Panc1 (cell line): ENCODE measurements around the gene NT5DC3. TPM values are rescaled to one million over a fixed set of nuclear protein-coding genes. Genes with fewer than 3 reads are reported as not detected.

Source experiments
- ATAC-seq: fragments of 200-7000 bp; cut with Tn5 transposase; 2 replicates; pipeline ENCODE4 v1.9.1; 2020; ENCODE audit warnings: mild to moderate bottlenecking, moderate library complexity
- BruUV-seq: library from RNA; stranded (reverse); fragments of 400-500 nt; replicated peaks from 2 replicates; lab custom pipeline; 2021; lab: Mats Ljungman, UMichigan
- CTCF ChIA-PET: fragments of 300-600 bp; sonication (Branson Sonifier 250); formaldehyde crosslinking; loops from one replicate; lab custom pipeline; 2022; ENCODE audit warnings: antibody characterized with exemption; lab: Charles Lee
- POLR2A ChIA-PET: fragments of 300-600 bp; sonication (Branson Sonifier 250); formaldehyde crosslinking; loops from one replicate; lab custom pipeline; 2022; ENCODE audit warnings: antibody characterized with exemption; lab: Charles Lee
- DNase-seq: peaks from one replicate; pipeline ENCODE4 v3.0.0-alpha.2; 2010; ENCODE audit warnings: low read depth, low spot score
- H3K27ac ChIP-seq: 2 replicates; pipeline ENCODE4 v1.5.1; 2011; ENCODE audit warnings: mild to moderate bottlenecking, low read length, inconsistent platforms
- H3K27me3 ChIP-seq: fragments of 200-500 bp; sonication (Bioruptor generic); 2 replicates; pipeline ENCODE4 v1.6.0; 2014; ENCODE audit warnings: low read length, inconsistent platforms; ENCODE audit not compliant: control insufficient read depth, insufficient read depth
- H3K36me3 ChIP-seq: fragments of 200-500 bp; sonication (Bioruptor generic); 2 replicates; pipeline ENCODE4 v1.5.1; 2014; ENCODE audit warnings: inconsistent platforms, mild to moderate bottlenecking, low read length, moderate library complexity; ENCODE audit not compliant: control insufficient read depth, insufficient read depth
- H3K4me1 ChIP-seq: 2 replicates; pipeline ENCODE4 v1.5.1; 2011; ENCODE audit warnings: inconsistent platforms, mild to moderate bottlenecking, low read length, moderate library complexity; ENCODE audit not compliant: control insufficient read depth, insufficient read depth
- H3K4me3 ChIP-seq, 2 experiments: 2 replicates each; pipeline ENCODE4 v1.5.1; 2011 to 2012; ENCODE audit warnings: low read depth in 2 of 2, low read length in 2 of 2, mild to moderate bottlenecking in 2 of 2, inconsistent platforms in 1 of 2, moderate library complexity in 1 of 2
- H3K9me3 ChIP-seq: fragments of 200-500 bp; sonication (Bioruptor generic); 2 replicates; pipeline ENCODE4 v1.5.1; 2014; ENCODE audit warnings: low read depth, mild to moderate bottlenecking, inconsistent platforms, low read length, moderate library complexity; ENCODE audit not compliant: control insufficient read depth, insufficient read depth
- CTCF ChIP-seq: fragments of 450-650 bp; IDR thresholded peaks from 2 replicates; pipeline ENCODE4 v1.5.1; 2017; ENCODE audit warnings: mild to moderate bottlenecking
- POLR2AphosphoS5 ChIP-seq: IDR thresholded peaks from 2 replicates; pipeline ENCODE4 v1.6.1; 2012; ENCODE audit warnings: mild to moderate bottlenecking, low read depth, low read length, moderate library complexity
- SIN3A ChIP-seq: IDR thresholded peaks from 2 replicates; pipeline ENCODE4 v1.6.1; 2012; ENCODE audit warnings: low read depth, mild to moderate bottlenecking, low read length, moderate library complexity, borderline replicate concordance; ENCODE audit not compliant: insufficient read depth
- TCF7L2 ChIP-seq: IDR thresholded peaks from 2 replicates; pipeline ENCODE4 v1.6.1; 2011; ENCODE audit warnings: mild to moderate bottlenecking, low read depth, low read length, inconsistent platforms
- in situ Hi-C: cut with HindIII; loops from 2 replicates; pipeline ENCODE4 v1.10.0; 2016; ENCODE audit warnings: low sequenced_read_pairs, low pct_unique_long_range_greater_than_20kb
- intact Hi-C: fragments of 100-400 bp; cut with micrococcal nuclease; formaldehyde crosslinking; loops from one replicate; pipeline ENCODE4 v1.10.0; 2022; ENCODE audit not compliant: unreplicated experiment
- total RNA-seq: library from RNA; stranded (reverse); gene quantifications from one replicate; pipeline ENCODE4 v1.2.1, GENCODE V29; 2021; ENCODE audit not compliant: unreplicated experiment
- TF ChIP-seq, protein P1 (sequence below), 2 experiments: IDR thresholded peaks; 2 replicates each; pipeline ENCODE4 v1.6.1; 2011 to 2012; ENCODE audit warnings: low read depth in 2 of 2, control low read depth in 1 of 2, low read length in 1 of 2, mild to moderate bottlenecking in 1 of 2, moderate library complexity in 1 of 2; ENCODE audit not compliant: insufficient read depth in 1 of 2

NT5DC3 gene
- total RNA-seq, 1 experiment from 2014 or later, result 24.9 TPM

DNA sequence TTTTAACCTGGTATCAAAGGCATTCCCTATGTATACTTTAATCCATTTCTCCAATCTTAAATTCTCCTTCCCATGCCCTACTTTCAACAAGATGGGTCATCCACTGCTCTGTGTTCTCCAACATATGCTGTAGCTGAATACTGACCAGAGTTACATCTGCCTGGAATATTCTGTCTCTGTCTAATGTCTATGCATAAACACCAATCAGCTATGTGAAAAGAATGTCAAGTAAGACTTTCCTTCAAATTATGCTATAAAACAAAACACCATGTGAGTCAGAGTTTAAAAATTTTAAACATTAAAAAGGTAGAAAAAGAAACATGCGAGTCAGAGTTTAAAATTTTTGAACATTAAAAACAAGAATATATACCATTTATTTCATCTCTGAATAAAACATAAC is 19.3 kb downstream of the NT5DC3 start:
- BruUV-seq, result no TSS peak
- Histone ChIP-seq H3K9me3 (no peaks in the 10 kb centered on the region), H3K36me3 (no peaks in the 10 kb centered on the region; the same call in 1 of the 2 replicates), H3K27ac (no peak overlapping the region), H3K27me3 (no peaks in the 10 kb centered on the region), H3K4me1 (peaks cover 3% of the 10 kb centered on the region), H3K4me3 (no peak overlapping the region)
- TF ChIP-seq POLR2AphosphoS5, result no peak
- TF ChIP-seq CTCF, result no peak
- no peak for TF ChIP-seq SIN3A
- TF ChIP-seq, protein P1, sequence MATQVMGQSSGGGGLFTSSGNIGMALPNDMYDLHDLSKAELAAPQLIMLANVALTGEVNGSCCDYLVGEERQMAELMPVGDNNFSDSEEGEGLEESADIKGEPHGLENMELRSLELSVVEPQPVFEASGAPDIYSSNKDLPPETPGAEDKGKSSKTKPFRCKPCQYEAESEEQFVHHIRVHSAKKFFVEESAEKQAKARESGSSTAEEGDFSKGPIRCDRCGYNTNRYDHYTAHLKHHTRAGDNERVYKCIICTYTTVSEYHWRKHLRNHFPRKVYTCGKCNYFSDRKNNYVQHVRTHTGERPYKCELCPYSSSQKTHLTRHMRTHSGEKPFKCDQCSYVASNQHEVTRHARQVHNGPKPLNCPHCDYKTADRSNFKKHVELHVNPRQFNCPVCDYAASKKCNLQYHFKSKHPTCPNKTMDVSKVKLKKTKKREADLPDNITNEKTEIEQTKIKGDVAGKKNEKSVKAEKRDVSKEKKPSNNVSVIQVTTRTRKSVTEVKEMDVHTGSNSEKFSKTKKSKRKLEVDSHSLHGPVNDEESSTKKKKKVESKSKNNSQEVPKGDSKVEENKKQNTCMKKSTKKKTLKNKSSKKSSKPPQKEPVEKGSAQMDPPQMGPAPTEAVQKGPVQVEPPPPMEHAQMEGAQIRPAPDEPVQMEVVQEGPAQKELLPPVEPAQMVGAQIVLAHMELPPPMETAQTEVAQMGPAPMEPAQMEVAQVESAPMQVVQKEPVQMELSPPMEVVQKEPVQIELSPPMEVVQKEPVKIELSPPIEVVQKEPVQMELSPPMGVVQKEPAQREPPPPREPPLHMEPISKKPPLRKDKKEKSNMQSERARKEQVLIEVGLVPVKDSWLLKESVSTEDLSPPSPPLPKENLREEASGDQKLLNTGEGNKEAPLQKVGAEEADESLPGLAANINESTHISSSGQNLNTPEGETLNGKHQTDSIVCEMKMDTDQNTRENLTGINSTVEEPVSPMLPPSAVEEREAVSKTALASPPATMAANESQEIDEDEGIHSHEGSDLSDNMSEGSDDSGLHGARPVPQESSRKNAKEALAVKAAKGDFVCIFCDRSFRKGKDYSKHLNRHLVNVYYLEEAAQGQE (IDR thresholded peaks at IDR 0.05; ENCODE audit: insufficient read depth in 1 of 2, low read depth in 2 of 2, low read length in 1 of 2), result no peak
- in situ Hi-C loops, result no loop called here
- POLR2A ChIA-PET, result no interaction called here
- intact Hi-C loops, result no loop called here
- DNase-seq (no peak), ATAC-seq (no peak)
- CTCF ChIA-PET, result no interaction called here

DNA sequence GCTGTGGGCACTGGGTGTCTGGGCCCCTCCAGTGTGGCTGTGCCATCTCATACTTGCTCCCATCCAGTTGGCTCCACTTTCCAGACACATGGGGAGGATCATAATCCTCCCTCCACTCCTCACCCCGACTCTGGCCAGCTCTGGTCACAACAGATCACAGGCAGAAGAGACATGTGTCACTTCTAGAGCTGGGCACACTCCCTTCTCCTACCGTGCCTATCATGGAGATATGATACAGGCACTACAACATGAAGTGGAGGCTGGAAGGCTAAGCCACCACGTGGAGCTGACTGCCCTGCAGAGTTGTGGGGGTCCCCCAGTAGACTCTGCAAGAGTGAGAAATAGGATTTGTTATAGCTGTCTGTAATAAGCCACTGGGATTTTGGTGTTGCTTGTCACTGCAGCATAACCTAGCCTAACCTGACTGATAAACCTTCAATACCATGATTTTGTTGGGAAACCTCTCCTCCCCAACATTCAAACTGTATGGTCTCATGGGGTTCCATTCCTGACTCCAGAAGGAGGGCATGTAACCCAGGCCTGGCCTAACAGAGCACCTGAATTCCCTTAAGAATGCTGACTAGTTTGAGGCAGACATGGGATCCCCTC is 20.0 kb downstream of the NT5DC3 start:
- Histone ChIP-seq H3K27me3 (no peaks in the 10 kb centered on the region), H3K4me3 (no peak overlapping the region), H3K27ac (no peak overlapping the region), H3K9me3 (no peaks in the 10 kb centered on the region), H3K4me1 (peaks cover 3% of the 10 kb centered on the region), H3K36me3 (no peaks in the 10 kb centered on the region; the same call in 1 of the 2 replicates)
- TF ChIP-seq, protein P1 (IDR thresholded peaks at IDR 0.05; ENCODE audit: insufficient read depth in 1 of 2, low read depth in 2 of 2, low read length in 1 of 2), result no peak
- TF ChIP-seq POLR2AphosphoS5, result no peak
- no peak for TF ChIP-seq TCF7L2
- no peak for DNase-seq
- in situ Hi-C loops (no loop called here), intact Hi-C loops (no loop called here)
- no peak for ATAC-seq
- CTCF ChIA-PET, result no interaction called here
- POLR2A ChIA-PET, result no interaction called here
- BruUV-seq, result no TSS peak
